NCI-H2171 (cell line): ENCODE data around the gene CDC42EP3.

Experiments
- DNase-seq: peaks from one replicate; lab custom pipeline; 2025; lab: John Stamatoyannopoulos, UW

The CDC42EP3 gene

GRCh38 chr2:37636381-37637066 lies 34.9 kb downstream of the CDC42EP3 start:
- DNase-seq, result no peak

GRCh38 chr2:37635504-37636380 lies 35.7 kb downstream of the CDC42EP3 start:
- DNase-seq, result no peak

GRCh38 chr2:37634914-37635503 lies 36.4 kb downstream of the CDC42EP3 start:
- DNase-seq, result no peak

- no peak for DNase-seq
Observed at GRCh38 chr2:37633845-37634244, 37.6 kb downstream of the CDC42EP3 start.

- no peak for DNase-seq
Observed at GRCh38 chr2:37633234-37633633, 38.2 kb downstream of the CDC42EP3 start.

GRCh38 chr2:37632310-37632709 lies 39.1 kb downstream of the CDC42EP3 start:
- no peak for DNase-seq

- no peak for DNase-seq
Observed at GRCh38 chr2:37631698-37632097, 39.7 kb downstream of the CDC42EP3 start.

- DNase-seq, result no peak
Observed at GRCh38 chr2:37631292-37631691, 40.1 kb downstream of the CDC42EP3 start.

- no peak for DNase-seq
Observed at GRCh38 chr2:37630776-37631175, 40.7 kb downstream of the CDC42EP3 start.

GRCh38 chr2:37630301-37630700 lies 41.1 kb downstream of the CDC42EP3 start:
- DNase-seq, result no peak

- DNase-seq, result no peak
Observed at GRCh38 chr2:37629529-37629928, 41.9 kb downstream of the CDC42EP3 start.

GRCh38 chr2:37627710-37628109 lies 43.7 kb downstream of the CDC42EP3 start:
- no peak for DNase-seq

- DNase-seq, result no peak
Observed at GRCh38 chr2:37625796-37626571, 45.5 kb downstream of the CDC42EP3 start.

GRCh38 chr2:37625156-37625555 lies 46.3 kb downstream of the CDC42EP3 start:
- DNase-seq, result no peak

- no peak for DNase-seq
Observed at GRCh38 chr2:37623971-37624900, 47.2 kb downstream of the CDC42EP3 start.

- DNase-seq, result no peak
Observed at GRCh38 chr2:37623406-37623805, 48.0 kb downstream of the CDC42EP3 start.

GRCh38 chr2:37622450-37623100 lies 48.9 kb downstream of the CDC42EP3 start:
- DNase-seq, result no peak

- no peak for DNase-seq
Observed at GRCh38 chr2:37621199-37621598, 50.2 kb downstream of the CDC42EP3 start.

- no peak for DNase-seq
Observed at GRCh38 chr2:37619959-37620300, 51.5 kb downstream of the CDC42EP3 start.

GRCh38 chr2:37619230-37619958 lies 52.0 kb downstream of the CDC42EP3 start:
- no peak for DNase-seq
